Measurements from ENCODE around the gene SRSF5.
A peak's percentile ranks its signal among the peaks of the same experiment; 100 is the strongest.
"Not testable (repeated sequence)": the region's sequence is repeated elsewhere in the genome, so short reads cannot be mapped to it uniquely, and the experiment has no call there.

Gene SRSF5

DNA sequence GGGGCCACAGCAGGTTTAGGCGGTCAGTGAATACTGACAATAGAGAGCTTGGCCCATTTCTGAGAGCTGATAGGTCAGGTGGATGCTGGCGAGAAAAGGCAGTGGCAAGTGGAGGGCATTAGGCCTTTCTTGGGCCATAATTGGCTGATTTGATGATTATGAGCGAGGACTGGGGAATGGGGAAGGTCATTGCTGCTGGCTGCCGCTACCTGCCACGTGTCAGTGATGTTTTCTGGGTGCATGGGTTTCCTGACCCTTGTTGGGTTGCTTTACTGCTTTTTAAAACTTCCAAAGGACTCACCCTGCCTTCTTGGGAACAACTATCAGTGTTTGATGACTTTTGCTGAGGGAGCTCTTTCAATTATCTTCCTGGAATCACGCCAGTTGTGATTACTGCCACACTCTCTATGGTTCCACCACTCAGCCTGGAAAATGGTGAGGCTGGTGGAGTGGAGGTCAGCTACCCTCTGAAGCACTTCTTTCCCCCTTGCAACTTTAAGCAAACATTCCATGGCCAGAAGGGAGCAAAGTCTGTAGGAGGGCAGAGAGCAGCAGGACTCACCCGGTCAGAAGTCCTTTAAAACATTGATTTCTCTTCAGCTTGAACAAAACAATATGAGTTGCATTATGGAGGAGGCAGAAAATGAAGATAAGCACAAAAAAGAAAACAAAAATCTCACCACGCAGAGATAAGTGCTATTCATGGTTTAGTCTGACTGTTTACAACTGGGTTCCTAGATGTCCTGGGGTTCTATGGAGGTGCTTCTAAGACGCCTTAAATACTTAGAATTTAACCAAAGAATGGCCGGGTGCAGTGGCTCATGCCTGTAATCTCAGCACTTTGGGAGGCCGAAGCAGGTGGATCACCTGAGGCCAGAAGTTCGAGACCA lies 42.2 kb downstream of the SRSF5 start:
- no peak for DNase-seq

DNA sequence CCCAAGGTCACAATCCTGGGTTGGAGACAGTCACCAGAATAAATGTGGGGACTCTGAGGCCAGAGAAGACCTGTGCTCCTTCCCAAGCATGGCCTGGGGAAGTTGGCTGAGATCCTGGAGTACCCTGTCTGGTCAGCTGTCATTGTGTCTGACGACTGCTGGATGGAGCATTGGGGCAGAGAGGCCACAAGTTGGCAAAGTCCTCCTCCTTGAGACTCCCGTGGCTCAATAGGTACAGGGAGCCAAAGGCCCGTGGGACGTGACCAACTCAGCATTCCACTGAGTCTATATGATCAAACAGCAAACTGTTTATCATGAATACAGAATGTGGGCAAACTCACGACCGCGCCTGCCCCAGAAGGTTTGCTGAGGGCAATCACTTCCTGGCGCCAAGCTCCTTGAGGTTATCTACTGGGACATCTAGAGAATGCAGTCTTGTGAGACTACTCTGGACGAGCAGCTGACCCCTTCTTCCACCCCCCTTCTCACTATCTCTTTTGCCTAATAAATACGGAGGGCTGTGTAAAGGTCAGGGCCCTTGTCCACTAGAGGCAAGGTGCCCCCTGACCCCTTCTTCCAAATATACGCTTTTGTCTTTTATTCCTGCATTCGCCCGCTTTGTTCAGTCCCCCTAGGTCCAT lies 44.4 kb downstream of the SRSF5 start:
- no peak for DNase-seq

DNA sequence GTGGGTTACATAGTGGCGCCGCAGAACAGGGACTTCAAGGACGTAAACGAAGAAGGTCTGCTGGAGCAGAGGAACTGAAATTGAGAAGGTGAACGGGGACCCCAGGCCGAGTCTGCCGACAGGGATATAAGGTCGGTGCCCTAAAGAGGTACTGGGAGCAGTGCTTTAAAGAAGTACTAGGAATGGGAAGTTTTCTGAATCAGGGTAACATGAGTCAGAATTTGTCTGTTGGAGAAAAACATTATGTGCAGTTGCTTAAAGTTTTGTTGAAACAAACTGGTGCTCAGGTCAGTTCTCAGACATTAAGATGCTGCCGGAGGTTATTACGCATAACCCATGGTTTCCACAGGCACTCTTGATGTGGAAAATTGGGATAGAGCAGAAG lies 44.9 kb downstream of the SRSF5 start:
- no peak for DNase-seq

DNA sequence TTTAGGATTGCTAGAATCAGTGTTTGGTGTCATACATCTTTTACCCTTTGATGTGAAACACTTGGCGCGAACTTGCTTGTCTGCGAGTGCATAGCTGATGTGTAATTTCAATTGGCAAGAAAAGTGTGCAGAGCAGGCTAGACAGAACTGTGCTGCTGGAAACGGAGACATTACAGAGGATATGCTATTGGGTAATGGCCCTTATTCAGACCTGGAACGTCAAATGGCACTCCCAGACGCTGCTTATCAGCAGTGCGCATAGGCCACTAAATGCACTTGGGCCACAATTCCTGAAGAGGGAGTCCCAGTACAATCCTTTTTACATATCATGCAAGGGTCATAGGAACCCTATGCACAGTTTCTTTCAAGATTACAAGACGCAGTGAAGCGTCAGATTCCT lies 45.8 kb downstream of the SRSF5 start:
- DNase-seq, result peak; percentile 35

DNA sequence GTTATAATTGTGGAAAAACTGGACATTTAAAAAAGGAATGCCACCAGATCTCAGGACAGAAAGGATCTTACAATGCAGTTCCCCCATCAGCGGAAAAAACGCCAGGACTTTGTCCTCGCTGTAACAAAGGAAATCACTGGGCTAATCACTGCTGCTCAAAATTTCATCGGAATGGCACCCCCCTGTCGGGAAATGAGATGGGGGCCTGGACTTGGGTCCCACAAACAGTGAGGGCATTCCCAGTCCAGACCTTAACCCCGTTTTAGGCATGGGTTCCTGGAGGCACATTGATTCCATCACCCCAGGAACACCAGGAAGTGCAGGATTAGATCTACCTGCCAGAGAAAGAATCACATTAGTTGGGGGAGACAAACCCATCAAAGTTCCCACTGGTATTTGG lies 46.4 kb downstream of the SRSF5 start:
- not testable (repeated sequence) for DNase-seq

DNA sequence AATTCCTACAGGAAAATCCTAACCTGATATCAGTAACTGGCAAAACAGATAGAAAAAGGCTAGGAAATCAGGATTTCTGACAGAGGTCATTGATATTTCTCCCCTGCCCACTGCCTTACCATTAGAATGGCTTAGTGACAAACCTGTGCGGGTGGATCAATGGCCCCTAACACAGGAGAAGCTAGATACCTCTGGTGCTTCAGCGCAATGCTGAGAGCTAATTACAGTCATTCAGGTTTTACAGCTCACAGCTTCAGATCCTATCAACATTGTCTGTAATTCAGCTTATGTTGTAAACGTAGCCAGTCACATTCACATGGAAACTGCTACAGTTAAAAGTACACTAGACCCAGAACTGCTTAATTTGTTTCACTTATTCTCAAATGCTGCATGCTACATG lies 47.5 kb downstream of the SRSF5 start:
- no peak for DNase-seq

DNA sequence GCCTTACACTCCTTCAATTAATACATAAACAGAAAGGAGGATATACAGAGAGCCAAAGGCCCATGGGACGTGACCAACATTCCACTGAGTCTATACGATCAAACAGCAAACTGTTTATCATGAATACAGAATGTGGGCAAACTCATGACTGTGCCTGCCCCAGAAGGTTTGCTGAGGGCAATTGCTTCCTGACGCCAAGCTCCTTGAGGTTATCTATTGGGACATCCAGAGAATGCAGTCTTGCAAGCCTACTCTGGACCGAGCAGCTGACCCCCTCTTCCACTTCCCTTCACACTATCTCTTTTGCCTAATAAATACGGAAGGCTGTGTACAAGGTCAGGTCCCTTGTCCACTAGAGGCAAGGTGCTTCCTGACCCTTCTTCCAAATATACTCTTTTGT lies 48.6 kb downstream of the SRSF5 start:
- no peak for DNase-seq

DNA sequence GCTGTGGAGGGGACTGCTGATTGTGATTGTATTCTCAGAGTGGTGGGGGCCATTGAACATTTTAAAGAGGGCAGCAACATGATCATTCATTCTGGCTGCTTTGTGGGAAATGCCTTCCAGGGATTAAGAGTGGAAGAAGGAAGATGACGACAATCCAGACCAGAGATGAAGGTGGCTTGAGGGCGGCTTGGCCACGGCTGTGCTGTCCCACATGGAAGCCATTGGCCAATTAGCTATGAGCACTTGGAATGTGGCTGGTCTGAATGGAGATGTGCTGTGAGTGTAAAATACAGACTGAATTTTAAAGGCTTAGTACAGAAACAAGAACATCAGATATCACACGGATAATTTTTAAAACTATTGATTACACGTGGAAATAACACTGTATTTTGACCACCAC lies 49.3 kb downstream of the SRSF5 start:
- DNase-seq, result no peak

DNA sequence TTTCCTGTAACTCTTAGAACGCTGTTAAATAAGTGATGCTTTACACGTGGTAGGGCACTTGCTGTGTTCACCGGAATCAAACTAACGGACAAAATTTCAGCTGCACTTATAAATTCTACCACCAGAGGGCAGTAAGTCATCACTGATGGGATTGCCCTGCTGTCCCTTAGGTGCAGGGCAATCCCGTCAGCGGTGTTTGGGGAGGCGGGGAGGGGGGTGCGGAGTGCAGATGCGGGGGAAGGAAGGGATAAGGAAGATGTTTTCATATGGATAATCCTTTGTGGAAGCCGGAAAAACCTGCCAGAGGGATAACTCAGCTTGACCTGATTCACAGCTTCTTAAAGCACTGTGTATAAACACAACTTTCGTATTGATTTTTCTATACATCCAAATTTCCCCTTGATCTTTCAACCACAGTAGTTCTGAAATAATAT lies 51.8 kb downstream of the SRSF5 start:
- peak; percentile 62 for DNase-seq

DNA sequence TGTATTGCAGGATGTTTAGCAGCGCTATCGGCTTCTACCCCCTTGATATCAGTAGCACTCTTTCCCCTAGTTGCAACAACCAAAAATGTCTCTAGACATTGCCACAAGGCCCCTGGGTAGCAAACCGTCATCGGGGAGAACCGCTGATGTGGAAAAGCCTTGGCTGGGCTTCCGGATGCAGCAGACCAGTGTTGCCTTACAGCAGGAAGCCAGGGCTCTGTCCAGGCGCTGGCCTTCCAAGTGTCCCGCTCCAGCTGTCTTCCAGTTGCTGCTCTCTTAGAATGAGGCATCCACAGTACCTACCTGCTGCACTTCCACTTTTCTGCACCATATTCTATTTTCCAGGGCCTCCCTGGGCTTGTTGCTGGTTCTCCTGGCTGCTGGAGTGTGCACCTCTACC lies 52.7 kb downstream of the SRSF5 start:
- DNase-seq, result no peak

DNA sequence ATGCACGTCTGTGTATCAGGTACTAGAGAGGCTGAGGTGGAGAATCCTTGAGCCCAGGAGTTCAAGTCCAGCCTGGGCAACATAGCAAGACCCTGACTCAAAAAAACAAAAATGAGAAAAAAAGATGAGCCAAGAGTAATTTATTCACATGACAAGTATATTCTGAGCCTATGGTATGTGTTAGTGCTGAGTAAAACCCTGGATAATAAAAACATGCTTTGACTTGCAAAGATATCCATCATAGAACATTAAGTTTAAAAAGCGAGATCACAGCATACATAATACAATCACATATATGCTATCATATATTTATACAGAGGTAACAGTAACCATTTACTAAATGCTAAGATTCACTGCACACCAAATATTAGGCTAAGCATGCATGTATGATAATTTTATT lies 54.0 kb downstream of the SRSF5 start:
- no peak for DNase-seq

Data from NCI-H1092 (cell line).